Small intestine (tissue), 16 donors: Measurements from ENCODE around the gene ZNF562. TPM values are rescaled to one million over a fixed set of nuclear protein-coding genes. Genes with fewer than 3 reads are reported as not detected.

Source experiments
- DNase-seq, 2 donors: peaks; one replicate each; pipeline versions ENCODE4 v3.0.0 to v3.0.0-alpha.2; 2013
- FAIRE-seq: peaks from 2 replicates; lab custom pipeline; 2012; peaks lifted over from hg19 to GRCh38; lab: Jason Lieb, UNC
- H3K27ac ChIP-seq, 3 donors: one replicate each; pipeline ENCODE4 v1.5.1; 2013; ENCODE audit warnings: low read length in 2 of 3, mild to moderate bottlenecking in 2 of 3, control low read depth in 1 of 3, inconsistent platforms in 1 of 3, low read depth in 1 of 3, moderate library complexity in 1 of 3
- H3K27me3 ChIP-seq, 3 donors: one replicate each; pipeline ENCODE4 v1.6.1; 2013; ENCODE audit warnings: low read length in 3 of 3, inconsistent platforms in 1 of 3; ENCODE audit not compliant: control insufficient read depth in 3 of 3, insufficient read depth in 3 of 3
- H3K36me3 ChIP-seq, 3 donors: one replicate each; pipeline ENCODE4 v1.6.1; 2013; ENCODE audit warnings: low read length in 3 of 3, inconsistent platforms in 1 of 3, low read depth in 1 of 3, mild to moderate bottlenecking in 1 of 3, moderate library complexity in 1 of 3; ENCODE audit not compliant: control insufficient read depth in 3 of 3, insufficient read depth in 2 of 3
- H3K4me1 ChIP-seq, 3 donors: one replicate each; pipeline ENCODE4 v1.6.1; 2013; ENCODE audit warnings: low read length in 2 of 3, inconsistent platforms in 1 of 3, low read depth in 1 of 3, mild to moderate bottlenecking in 1 of 3, moderate library complexity in 1 of 3; ENCODE audit not compliant: control insufficient read depth in 3 of 3, insufficient read depth in 2 of 3
- H3K4me3 ChIP-seq, 3 donors: one replicate each; pipeline ENCODE4 v1.5.1; 2013; ENCODE audit warnings: low read length in 3 of 3, control low read depth in 1 of 3, inconsistent platforms in 1 of 3, low read depth in 1 of 3, mild to moderate bottlenecking in 1 of 3, moderate library complexity in 1 of 3
- H3K9me3 ChIP-seq, 2 donors: one replicate each; pipeline ENCODE4 v1.6.1; 2013; ENCODE audit warnings: low read depth in 1 of 2, low read length in 1 of 2; ENCODE audit not compliant: control insufficient read depth in 2 of 2, insufficient read depth in 1 of 2
- WGBS, 3 donors: extraction: QIAGEN DNeasy Blood & Tissue Kit; methylation state at CpG; one replicate each; pipeline ENCODE4 v1.1.7; 2013; 5-methylcytosine and 5-hydroxymethylcytosine counted together
- long read RNA-seq, 10 donors: transcript quantifications; one replicate each; lab custom pipeline, GENCODE V29; 2026
- polyA plus RNA-seq, 4 donors: library from polyadenylated mRNA; stranded (reverse) in 3 of 4; unstranded in 1 of 4; fragments of 200-250 nt in 3 of 4; fragments of 120-200 nt in 1 of 4; gene quantifications; one replicate each; pipeline versions ENCODE4 v1.2.1 to v1.2.3, GENCODE V29; 2013
- donor health status: healthy with polysubstance abuse.
- donor health status: control.
- donor health status: control.
- donor health status: Bipolar disorder and iron deficiency.
- donor health status: healthy.

ZNF562 gene
- polyA plus RNA-seq, result 10 to 100 TPM in 1 of 4 donors, 1 to 10 TPM in 3; 2.4 to 15.3 (median 7.4) TPM
- long read RNA-seq, donor 1, result 0 reads
- long read RNA-seq, donor 2, partial matches to known transcripts, result 0 of 1 reads
- long read RNA-seq, donor 2, other reads (novel, unspliced or antisense), result 0 of 1 reads
- long read RNA-seq, donor 3, partial matches to known transcripts, result 13 of 15 reads
- long read RNA-seq, donor 3, other reads (novel, unspliced or antisense), result 0 of 15 reads
- long read RNA-seq, donor 4, result 0 reads
- long read RNA-seq, donor 5, result 0 reads
- long read RNA-seq, donor 6, result 0 reads
- long read RNA-seq, donor 7, partial matches to known transcripts, result 0 of 2 reads
- long read RNA-seq, donor 7, other reads (novel, unspliced or antisense), result 0 of 2 reads
- long read RNA-seq, donor 8, result 0 reads
- long read RNA-seq, donor 9, partial matches to known transcripts, result 0 of 1 reads
- long read RNA-seq, donor 9, other reads (novel, unspliced or antisense), result 0 of 1 reads
- long read RNA-seq, donor 10, partial matches to known transcripts, result 0 of 2 reads
- long read RNA-seq, donor 10, other reads (novel, unspliced or antisense), result 0 of 2 reads

GRCh38 chr19:9674663-9675357, at the start of gene ZNF562:
ZNF562 (minus strand) TSS chr19:9675100; CDS start chr19:9660744, 14,356 bp downstream.
- peak within 1 kb of the TSS; percentile 66 to 78 (median 69) for H3K4me3 ChIP-seq
- no peaks in the 10 kb centered on the region for H3K27me3 ChIP-seq
- peaks cover 0 to 6% (median 2%) of the 10 kb centered on the region in 3 donors for H3K36me3 ChIP-seq
- H3K27ac ChIP-seq, result peak within 1 kb of the TSS; percentile 80 to 95 (median 94)
- peak; percentile 86 to 98 for DNase-seq
- FAIRE-seq, result no peak
- WGBS, 3 donors, result 0 to 3% (median 2%) methylated on average over 42 of the region's 42 CpGs
- peaks cover 0 to 32% of the 10 kb centered on the region in 2 donors for H3K9me3 ChIP-seq
- H3K4me1 ChIP-seq, result no peaks in the 10 kb centered on the region

- no peak for DNase-seq
- FAIRE-seq, result no peak
Observed at GRCh38 chr19:9724157-9724556, 49.3 kb upstream of the ZNF562 start.

GRCh38 chr19:9721861-9722260, 47.0 kb upstream of the ZNF562 start:
- 34 to 52% (median 52%) methylated on average over 6 of the region's 6 CpGs for WGBS, 3 donors
- Histone ChIP-seq H3K4me1 (no peaks in the 10 kb centered on the region), H3K36me3 (no peaks in the 10 kb centered on the region), H3K9me3 (no peaks in the 10 kb centered on the region), H3K27ac (no peak overlapping the region), H3K4me3 (no peak overlapping the region), H3K27me3 (peaks cover 0 to 6% (median 0%) of the 10 kb centered on the region in 3 donors)
- no peak for DNase-seq
- no peak for FAIRE-seq

More at GRCh38 chr19:9724157-9724556, 49.3 kb upstream of the ZNF562 start:
- Histone ChIP-seq H3K4me1 (no peaks in the 10 kb centered on the region), H3K27ac (no peak overlapping the region), H3K4me3 (no peak overlapping the region), H3K36me3 (no peaks in the 10 kb centered on the region), H3K27me3 (peaks cover 0 to 6% (median 0%) of the 10 kb centered on the region in 3 donors), H3K9me3 (no peaks in the 10 kb centered on the region)
- WGBS, 3 donors, result 82 to 91% (median 87%) methylated on average over 4 of the region's 4 CpGs

GRCh38 chr19:9720541-9720940, 45.6 kb upstream of the ZNF562 start:
- FAIRE-seq (no peak), DNase-seq (no peak)
- Histone ChIP-seq H3K36me3 (no peaks in the 10 kb centered on the region), H3K27me3 (peaks cover 0 to 6% (median 0%) of the 10 kb centered on the region in 3 donors), H3K4me1 (no peaks in the 10 kb centered on the region), H3K27ac (no peak overlapping the region), H3K4me3 (no peak overlapping the region), H3K9me3 (no peaks in the 10 kb centered on the region)
- 64 to 72% (median 71%) methylated on average over 4 of the region's 4 CpGs for WGBS, 3 donors

- Histone ChIP-seq H3K27ac (no peak overlapping the region), H3K4me1 (no peaks in the 10 kb centered on the region), H3K27me3 (no peaks in the 10 kb centered on the region), H3K36me3 (no peaks in the 10 kb centered on the region), H3K4me3 (no peak overlapping the region), H3K9me3 (peaks cover 0 to 9% of the 10 kb centered on the region in 2 donors)
- WGBS, 3 donors, result 94 to 98% (median 98%) methylated on average over 3 of the region's 3 CpGs
- DNase-seq (no peak), FAIRE-seq (no peak)
Observed at GRCh38 chr19:9711815-9712214, 36.9 kb upstream of the ZNF562 start.

GRCh38 chr19:9709305-9709704, 34.4 kb upstream of the ZNF562 start:
- DNase-seq (no peak), FAIRE-seq (no peak)
- Histone ChIP-seq H3K4me1 (no peaks in the 10 kb centered on the region), H3K27ac (no peak overlapping the region), H3K9me3 (peaks cover 0 to 9% of the 10 kb centered on the region in 2 donors), H3K36me3 (no peaks in the 10 kb centered on the region), H3K4me3 (no peak overlapping the region), H3K27me3 (no peaks in the 10 kb centered on the region)
- WGBS, 3 donors, result 14 to 33% (median 18%) methylated on average over 1 of the region's 1 CpG

- FAIRE-seq (no peak), DNase-seq (no peak)
- Histone ChIP-seq H3K36me3 (no peaks in the 10 kb centered on the region), H3K27ac (no peak overlapping the region), H3K4me1 (no peaks in the 10 kb centered on the region), H3K9me3 (peaks cover 0 to 7% of the 10 kb centered on the region in 2 donors), H3K27me3 (no peaks in the 10 kb centered on the region), H3K4me3 (no peak overlapping the region)
- 76 to 92% (median 88%) methylated on average over 6 of the region's 6 CpGs for WGBS, 3 donors
Observed at GRCh38 chr19:9705836-9706235, 30.9 kb upstream of the ZNF562 start.

- H3K27me3 ChIP-seq, result no peaks in the 10 kb centered on the region
- DNase-seq (no peak), FAIRE-seq (no peak)
- 64 to 80% (median 69%) methylated on average over 6 of the region's 6 CpGs for WGBS, 3 donors
- no peak overlapping the region for H3K4me3 ChIP-seq
- H3K36me3 ChIP-seq, result no peaks in the 10 kb centered on the region
- peaks cover 0 to 5% of the 10 kb centered on the region in 2 donors for H3K9me3 ChIP-seq
- no peak overlapping the region for H3K27ac ChIP-seq
- H3K4me1 ChIP-seq, result no peaks in the 10 kb centered on the region
Observed at GRCh38 chr19:9702186-9702585, 27.3 kb upstream of the ZNF562 start.
